ENCODE measurements around the gene TSNAX.
A peak's percentile ranks its signal among the peaks of the same experiment; 100 is the strongest.

The TSNAX gene

GRCh38 chr1:231596337-231596791 lies 67.9 kb downstream of the TSNAX start:
- H3K4me1 ChIP-seq (ENCODE audit: control insufficient read depth, insufficient read depth, low read length) = peaks cover 12% of the 10 kb centered on the region
- no peak overlapping the region for H3K27ac ChIP-seq (ENCODE audit: low read depth, low read length)
- H3K4me3 ChIP-seq (ENCODE audit: low read length) = no peak overlapping the region
- no peak overlapping the region for H3K9ac ChIP-seq (ENCODE audit: low read length)
- no peaks in the 10 kb centered on the region for H3K36me3 ChIP-seq (ENCODE audit: control insufficient read depth, insufficient read depth, low read length)
- H3K27me3 ChIP-seq (ENCODE audit: control insufficient read depth, insufficient read depth, low read length) = no peaks in the 10 kb centered on the region

GRCh38 chr1:231597971-231598370 lies 69.5 kb downstream of the TSNAX start:
- H3K36me3 ChIP-seq (ENCODE audit: control insufficient read depth, insufficient read depth, low read length) = no peaks in the 10 kb centered on the region
- peaks cover 17% of the 10 kb centered on the region for H3K4me1 ChIP-seq (ENCODE audit: control insufficient read depth, insufficient read depth, low read length)
- H3K27ac ChIP-seq (ENCODE audit: low read depth, low read length) = no peak overlapping the region
- H3K27me3 ChIP-seq (ENCODE audit: control insufficient read depth, insufficient read depth, low read length) = no peaks in the 10 kb centered on the region
- no peak overlapping the region for H3K9ac ChIP-seq (ENCODE audit: low read length)
- H3K4me3 ChIP-seq (ENCODE audit: low read length) = no peak overlapping the region

- Histone ChIP-seq H3K27ac (ENCODE audit: low read depth, low read length) (peak overlapping the region; percentile 53), H3K9ac (ENCODE audit: low read length) (no peak overlapping the region), H3K4me1 (ENCODE audit: control insufficient read depth, insufficient read depth, low read length) (peaks cover 17% of the 10 kb centered on the region), H3K4me3 (ENCODE audit: low read length) (no peak overlapping the region), H3K36me3 (ENCODE audit: control insufficient read depth, insufficient read depth, low read length) (no peaks in the 10 kb centered on the region), H3K27me3 (ENCODE audit: control insufficient read depth, insufficient read depth, low read length) (no peaks in the 10 kb centered on the region)
Observed at GRCh38 chr1:231600458-231600976, 72.0 kb downstream of the TSNAX start.

- H3K36me3 ChIP-seq (ENCODE audit: control insufficient read depth, insufficient read depth, low read length) = no peaks in the 10 kb centered on the region
Observed at GRCh38 chr1:231601824-231602672, 73.6 kb downstream of the TSNAX start.

GRCh38 chr1:231602673-231602984 lies 74.2 kb downstream of the TSNAX start:
- Histone ChIP-seq H3K9ac (ENCODE audit: low read length) (no peak overlapping the region), H3K27ac (ENCODE audit: low read depth, low read length) (no peak overlapping the region), H3K4me3 (ENCODE audit: low read length) (no peak overlapping the region)

More at GRCh38 chr1:231601824-231602672, 73.6 kb downstream of the TSNAX start:
- Histone ChIP-seq H3K4me1 (ENCODE audit: control insufficient read depth, insufficient read depth, low read length) (peaks cover 17% of the 10 kb centered on the region), H3K4me3 (ENCODE audit: low read length) (no peak overlapping the region), H3K9ac (ENCODE audit: low read length) (no peak overlapping the region), H3K27me3 (ENCODE audit: control insufficient read depth, insufficient read depth, low read length) (no peaks in the 10 kb centered on the region), H3K27ac (ENCODE audit: low read depth, low read length) (no peak overlapping the region)

GRCh38 chr1:231603598-231604275 lies 75.3 kb downstream of the TSNAX start:
- Histone ChIP-seq H3K27me3 (ENCODE audit: control insufficient read depth, insufficient read depth, low read length) (no peaks in the 10 kb centered on the region), H3K9ac (ENCODE audit: low read length) (peak overlapping the region; percentile 8), H3K27ac (ENCODE audit: low read depth, low read length) (no peak overlapping the region), H3K4me1 (ENCODE audit: control insufficient read depth, insufficient read depth, low read length) (peaks cover 17% of the 10 kb centered on the region), H3K4me3 (ENCODE audit: low read length) (peak overlapping the region; percentile 76), H3K36me3 (ENCODE audit: control insufficient read depth, insufficient read depth, low read length) (no peaks in the 10 kb centered on the region)

More at GRCh38 chr1:231602673-231602984, 74.2 kb downstream of the TSNAX start:
- no peaks in the 10 kb centered on the region for H3K27me3 ChIP-seq (ENCODE audit: control insufficient read depth, insufficient read depth, low read length)
- H3K4me1 ChIP-seq (ENCODE audit: control insufficient read depth, insufficient read depth, low read length) = peaks cover 17% of the 10 kb centered on the region
- H3K36me3 ChIP-seq (ENCODE audit: control insufficient read depth, insufficient read depth, low read length) = no peaks in the 10 kb centered on the region

GRCh38 chr1:231604276-231604621 lies 75.8 kb downstream of the TSNAX start:
- no peak overlapping the region for H3K4me3 ChIP-seq (ENCODE audit: low read length)

GRCh38 chr1:231605149-231606100 lies 77.0 kb downstream of the TSNAX start:
- Histone ChIP-seq H3K9ac (ENCODE audit: low read length) (no peak overlapping the region), H3K36me3 (ENCODE audit: control insufficient read depth, insufficient read depth, low read length) (no peaks in the 10 kb centered on the region), H3K27ac (ENCODE audit: low read depth, low read length) (no peak overlapping the region), H3K4me3 (ENCODE audit: low read length) (no peak overlapping the region), H3K27me3 (ENCODE audit: control insufficient read depth, insufficient read depth, low read length) (no peaks in the 10 kb centered on the region), H3K4me1 (ENCODE audit: control insufficient read depth, insufficient read depth, low read length) (peaks cover 8% of the 10 kb centered on the region)

More at GRCh38 chr1:231604276-231604621, 75.8 kb downstream of the TSNAX start:
- Histone ChIP-seq H3K27ac (ENCODE audit: low read depth, low read length) (no peak overlapping the region), H3K27me3 (ENCODE audit: control insufficient read depth, insufficient read depth, low read length) (no peaks in the 10 kb centered on the region), H3K9ac (ENCODE audit: low read length) (no peak overlapping the region), H3K4me1 (ENCODE audit: control insufficient read depth, insufficient read depth, low read length) (peaks cover 17% of the 10 kb centered on the region), H3K36me3 (ENCODE audit: control insufficient read depth, insufficient read depth, low read length) (no peaks in the 10 kb centered on the region)

GRCh38 chr1:231606712-231607111 lies 78.2 kb downstream of the TSNAX start:
- no peak overlapping the region for H3K27ac ChIP-seq (ENCODE audit: low read depth, low read length)
- H3K27me3 ChIP-seq (ENCODE audit: control insufficient read depth, insufficient read depth, low read length) = no peaks in the 10 kb centered on the region
- no peaks in the 10 kb centered on the region for H3K36me3 ChIP-seq (ENCODE audit: control insufficient read depth, insufficient read depth, low read length)
- no peak overlapping the region for H3K4me3 ChIP-seq (ENCODE audit: low read length)
- peaks cover 3% of the 10 kb centered on the region for H3K4me1 ChIP-seq (ENCODE audit: control insufficient read depth, insufficient read depth, low read length)
- no peak overlapping the region for H3K9ac ChIP-seq (ENCODE audit: low read length)

- Histone ChIP-seq H3K27me3 (ENCODE audit: control insufficient read depth, insufficient read depth, low read length) (no peaks in the 10 kb centered on the region), H3K9ac (ENCODE audit: low read length) (no peak overlapping the region), H3K4me3 (ENCODE audit: low read length) (no peak overlapping the region), H3K27ac (ENCODE audit: low read depth, low read length) (no peak overlapping the region), H3K36me3 (ENCODE audit: control insufficient read depth, insufficient read depth, low read length) (no peaks in the 10 kb centered on the region), H3K4me1 (ENCODE audit: control insufficient read depth, insufficient read depth, low read length) (no peaks in the 10 kb centered on the region)
Observed at GRCh38 chr1:231610388-231610787, 81.9 kb downstream of the TSNAX start.

GRCh38 chr1:231611111-231611510 lies 82.6 kb downstream of the TSNAX start:
- Histone ChIP-seq H3K27ac (ENCODE audit: low read depth, low read length) (no peak overlapping the region), H3K36me3 (ENCODE audit: control insufficient read depth, insufficient read depth, low read length) (no peaks in the 10 kb centered on the region), H3K9ac (ENCODE audit: low read length) (no peak overlapping the region), H3K27me3 (ENCODE audit: control insufficient read depth, insufficient read depth, low read length) (no peaks in the 10 kb centered on the region), H3K4me1 (ENCODE audit: control insufficient read depth, insufficient read depth, low read length) (no peaks in the 10 kb centered on the region), H3K4me3 (ENCODE audit: low read length) (no peak overlapping the region)

GRCh38 chr1:231611851-231612250 lies 83.4 kb downstream of the TSNAX start:
- no peaks in the 10 kb centered on the region for H3K4me1 ChIP-seq (ENCODE audit: control insufficient read depth, insufficient read depth, low read length)
- H3K27ac ChIP-seq (ENCODE audit: low read depth, low read length) = no peak overlapping the region
- H3K4me3 ChIP-seq (ENCODE audit: low read length) = no peak overlapping the region
- no peaks in the 10 kb centered on the region for H3K27me3 ChIP-seq (ENCODE audit: control insufficient read depth, insufficient read depth, low read length)
- no peak overlapping the region for H3K9ac ChIP-seq (ENCODE audit: low read length)
- no peaks in the 10 kb centered on the region for H3K36me3 ChIP-seq (ENCODE audit: control insufficient read depth, insufficient read depth, low read length)

All from rectal smooth muscle tissue (tissue), 1 donor.